Mesenchymal stem cell (in vitro differentiated cells and primary cell): ENCODE results near the gene FA2H.
"Not testable (repeated sequence)": the region's sequence is repeated elsewhere in the genome, so short reads cannot be mapped to it uniquely, and the experiment has no call there.

Experiments
- DNase-seq: peaks from one replicate; pipeline ENCODE4 v3.0.0-alpha.2; 2013
- H2AFZ ChIP-seq: one replicate; pipeline ENCODE4 v1.6.1; 2013; ENCODE audit warnings: low read depth, mild to moderate bottlenecking, control low read depth, inconsistent platforms, low read length, moderate library complexity
- H2AK5ac ChIP-seq: 2 replicates; pipeline ENCODE4 v1.6.1; 2013; ENCODE audit warnings: low read length, moderate library complexity, mild to moderate bottlenecking, inconsistent platforms; ENCODE audit not compliant: severe bottlenecking
- H2BK120ac ChIP-seq: one replicate; pipeline ENCODE4 v1.6.1; 2013; ENCODE audit warnings: low read depth, mild to moderate bottlenecking, inconsistent platforms, low read length, moderate library complexity
- H2BK12ac ChIP-seq, 2 experiments: one replicate each; pipeline ENCODE4 v1.6.1; 2013; ENCODE audit warnings: inconsistent platforms in 2 of 2, low read length in 2 of 2, mild to moderate bottlenecking in 2 of 2, moderate library complexity in 2 of 2, control low read depth in 1 of 2
- H2BK15ac ChIP-seq: one replicate; pipeline ENCODE4 v1.6.1; 2013; ENCODE audit warnings: mild to moderate bottlenecking, low read depth, inconsistent platforms; ENCODE audit not compliant: poor library complexity, severe bottlenecking
- H2BK5ac ChIP-seq: 2 replicates; pipeline ENCODE4 v1.6.1; 2013; ENCODE audit warnings: low read depth, mild to moderate bottlenecking, low read length, control low read depth, inconsistent platforms; ENCODE audit not compliant: poor library complexity, severe bottlenecking
- H3K14ac ChIP-seq, 2 experiments: one replicate each; pipeline ENCODE4 v1.6.1; 2013; ENCODE audit warnings: inconsistent platforms in 2 of 2, low read length in 2 of 2, control low read depth in 1 of 2, mild to moderate bottlenecking in 1 of 2, moderate library complexity in 1 of 2
- H3K18ac ChIP-seq, 2 experiments: one replicate each; pipeline ENCODE4 v1.6.1; 2013; ENCODE audit warnings: inconsistent platforms in 2 of 2, low read length in 2 of 2, control low read depth in 1 of 2, low read depth in 1 of 2, mild to moderate bottlenecking in 1 of 2
- H3K23ac ChIP-seq, 2 experiments: one replicate each; pipeline ENCODE4 v1.6.1; 2013; ENCODE audit warnings: inconsistent platforms in 2 of 2, low read length in 2 of 2, mild to moderate bottlenecking in 2 of 2, moderate library complexity in 2 of 2, control low read depth in 1 of 2
- H3K27ac ChIP-seq: 2 replicates; pipeline ENCODE4 v1.5.1; 2013; ENCODE audit warnings: mild to moderate bottlenecking, moderate library complexity, low read length, control low read depth, inconsistent platforms; ENCODE audit not compliant: poor library complexity, severe bottlenecking
- H3K27me3 ChIP-seq, 2 experiments: 2 replicates each; pipeline versions ENCODE4 v1.6.1 to v1.7.0; 2013; ENCODE audit warnings: low read length in 2 of 2, mild to moderate bottlenecking in 2 of 2, moderate library complexity in 2 of 2, control low read depth in 1 of 2, inconsistent platforms in 1 of 2; ENCODE audit not compliant: control insufficient read depth in 1 of 2, insufficient read depth in 1 of 2
- H3K36me3 ChIP-seq, 2 experiments: 2 replicates each; pipeline versions ENCODE4 v1.6.1 to v1.7.0; 2013; ENCODE audit warnings: low read length in 2 of 2, control low read depth in 1 of 2, inconsistent platforms in 1 of 2, low read depth in 1 of 2, mild to moderate bottlenecking in 1 of 2; ENCODE audit not compliant: insufficient read depth in 2 of 2, control insufficient read depth in 1 of 2
- H3K4ac ChIP-seq, 2 experiments: one replicate each; pipeline ENCODE4 v1.6.1; 2013; ENCODE audit warnings: inconsistent platforms in 2 of 2, low read length in 2 of 2, mild to moderate bottlenecking in 2 of 2, moderate library complexity in 2 of 2, control low read depth in 1 of 2, low read depth in 1 of 2
- H3K4me1 ChIP-seq: 2 replicates; pipeline ENCODE4 v1.6.1; 2013; ENCODE audit warnings: low read depth, low read length, control low read depth; ENCODE audit not compliant: control insufficient read depth, insufficient read depth
- H3K4me2 ChIP-seq: 2 replicates; pipeline ENCODE4 v1.6.1; 2013; ENCODE audit warnings: low read length, mild to moderate bottlenecking, inconsistent platforms; ENCODE audit not compliant: poor library complexity, severe bottlenecking
- H3K4me3 ChIP-seq, 2 experiments: 2 replicates each; pipeline versions ENCODE4 v1.5.1 to v1.7.0; 2013; ENCODE audit warnings: low read length in 2 of 2, mild to moderate bottlenecking in 2 of 2, control low read depth in 1 of 2, low read depth in 1 of 2; ENCODE audit not compliant: insufficient read depth in 1 of 2
- H3K79me1 ChIP-seq: replicated peaks from 2 replicates; pipeline ENCODE4 v1.6.1; 2013; ENCODE audit warnings: mild to moderate bottlenecking, control low read depth, low read length, inconsistent platforms; ENCODE audit not compliant: poor library complexity, severe bottlenecking
- H3K9ac ChIP-seq: 2 replicates; pipeline ENCODE4 v1.7.0; 2013; ENCODE audit warnings: mild to moderate bottlenecking, low read length, moderate library complexity
- H3K9me3 ChIP-seq: 2 replicates; pipeline ENCODE4 v1.7.0; 2013; ENCODE audit warnings: mild to moderate bottlenecking, low read length; ENCODE audit not compliant: control insufficient read depth
- H4K8ac ChIP-seq: one replicate; pipeline ENCODE4 v1.6.1; 2013; ENCODE audit warnings: inconsistent platforms, mild to moderate bottlenecking, low read length, moderate library complexity
- H4K91ac ChIP-seq: one replicate; pipeline ENCODE4 v1.6.1; 2013; ENCODE audit warnings: mild to moderate bottlenecking, low read length, inconsistent platforms
- WGBS: methylation state at CpG from one replicate; pipeline ENCODE4 v1.1.7; 2013; ENCODE audit warnings: mixed read lengths; 5-methylcytosine and 5-hydroxymethylcytosine counted together

Gene FA2H

GRCh38 chr16:74811216-74811615 is 36.6 kb upstream of the FA2H start:
- WGBS, result 59% methylated on average over 1 of the region's 1 CpG
- not testable (repeated sequence) for DNase-seq, H3K4me2 ChIP-seq

GRCh38 chr16:74807052-74807646 is 32.5 kb upstream of the FA2H start:
- H3K9ac ChIP-seq, result no peak overlapping the region
- H3K23ac ChIP-seq, result no peak overlapping the region
- no peak overlapping the region for H3K4me3 ChIP-seq
- WGBS, result 77% methylated on average over 7 of the region's 7 CpGs
- H4K8ac ChIP-seq, result no peak overlapping the region
- no peak overlapping the region for H3K27ac ChIP-seq
- no peak overlapping the region for H4K91ac ChIP-seq
- H3K79me1 ChIP-seq, result no peaks in the 10 kb centered on the region
- no peaks in the 10 kb centered on the region for H3K4me1 ChIP-seq
- H2AFZ ChIP-seq, result no peak overlapping the region
- H2AK5ac ChIP-seq, result no peak overlapping the region
- no peak overlapping the region for H3K4ac ChIP-seq
- H3K4me2 ChIP-seq, result no peak overlapping the region
- no peak overlapping the region for H3K18ac ChIP-seq
- no peak overlapping the region for H2BK15ac ChIP-seq
- H3K14ac ChIP-seq, result no peak overlapping the region
- H3K36me3 ChIP-seq, result no peaks in the 10 kb centered on the region
- H2BK120ac ChIP-seq, result no peak overlapping the region
- no peaks in the 10 kb centered on the region for H3K9me3 ChIP-seq
- no peak overlapping the region for H2BK12ac ChIP-seq
- DNase-seq, result no peak
- H3K27me3 ChIP-seq, result peaks cover 0 to 7% of the 10 kb centered on the region in 2 experiments
- no peak overlapping the region for H2BK5ac ChIP-seq

More at GRCh38 chr16:74811216-74811615, 36.6 kb upstream of the FA2H start:
- peaks cover 0 to 13% of the 10 kb centered on the region in 2 experiments for H3K27me3 ChIP-seq
- not testable (repeated sequence) for H3K9me3 ChIP-seq, H2BK120ac ChIP-seq, H3K4ac ChIP-seq, H3K79me1 ChIP-seq, H3K14ac ChIP-seq, H3K36me3 ChIP-seq, H3K18ac ChIP-seq, H4K91ac ChIP-seq, H3K23ac ChIP-seq, H2BK5ac ChIP-seq, H2AK5ac ChIP-seq, H4K8ac ChIP-seq, H3K27ac ChIP-seq, H3K9ac ChIP-seq, H3K4me3 ChIP-seq, H2BK15ac ChIP-seq, H2BK12ac ChIP-seq, H3K4me1 ChIP-seq, H2AFZ ChIP-seq

GRCh38 chr16:74800216-74800871 is 25.7 kb upstream of the FA2H start:
- Histone ChIP-seq H3K9me3 (peaks cover 8% of the 10 kb centered on the region), H3K79me1 (no peaks in the 10 kb centered on the region), H4K8ac (no peak overlapping the region), H3K4me3 (no peak overlapping the region), H4K91ac (no peak overlapping the region), H2BK12ac (no peak overlapping the region), H2BK120ac (no peak overlapping the region), H3K27ac (no peak overlapping the region), H3K14ac (no peak overlapping the region), H3K23ac (no peak overlapping the region), H2AK5ac (no peak overlapping the region), H3K36me3 (no peaks in the 10 kb centered on the region), H3K4ac (no peak overlapping the region), H2BK15ac (no peak overlapping the region), H3K4me2 (no peak overlapping the region), H3K4me1 (no peaks in the 10 kb centered on the region), H2BK5ac (no peak overlapping the region), H2AFZ (no peak overlapping the region), H3K9ac (no peak overlapping the region), H3K27me3 (peaks cover 7 to 29% of the 10 kb centered on the region in 2 experiments), H3K18ac (no peak overlapping the region)
- no CpG with 5 or more reads among the region's 2 CpGs for WGBS
- no peak for DNase-seq

GRCh38 chr16:74797414-74797813 is 22.8 kb upstream of the FA2H start:
- WGBS, result 40% methylated on average over 1 of the region's 1 CpG
- H2BK120ac ChIP-seq, result no peak overlapping the region

More at GRCh38 chr16:74797414-74797813, 22.8 kb upstream of the FA2H start:
- Histone ChIP-seq H3K4me2 (no peak overlapping the region), H2AFZ (no peak overlapping the region), H3K9ac (no peak overlapping the region), H2BK12ac (no peak overlapping the region), H3K4me1 (no peaks in the 10 kb centered on the region), H2AK5ac (no peak overlapping the region), H2BK5ac (no peak overlapping the region), H3K4ac (no peak overlapping the region), H3K18ac (no peak overlapping the region), H3K27me3 (peaks cover 7 to 35% of the 10 kb centered on the region in 2 experiments), H3K4me3 (no peak overlapping the region), H2BK15ac (no peak overlapping the region), H3K27ac (no peak overlapping the region), H3K14ac (no peak overlapping the region), H3K9me3 (peaks cover 8% of the 10 kb centered on the region), H4K8ac (no peak overlapping the region), H4K91ac (no peak overlapping the region), H3K79me1 (no peaks in the 10 kb centered on the region), H3K23ac (no peak overlapping the region), H3K36me3 (no peaks in the 10 kb centered on the region)
- DNase-seq, result no peak
